BLaER1 (cell line): ENCODE measurements around the gene RNF220.

Experiments used
- H3K27ac ChIP-seq: shearing (Covaris generic); formaldehyde crosslinking; 2 replicates; pipeline ENCODE4 v1.8.1; 2022
- H3K27me3 ChIP-seq: shearing (Covaris generic); formaldehyde crosslinking; 2 replicates; pipeline ENCODE4 v1.8.1; 2022
- H3K36me3 ChIP-seq: shearing (Covaris generic); formaldehyde crosslinking; 2 replicates; pipeline ENCODE4 v1.8.1; 2022
- H3K4me1 ChIP-seq: shearing (Covaris generic); formaldehyde crosslinking; 2 replicates; pipeline ENCODE4 v1.8.1; 2022
- H3K4me2 ChIP-seq: shearing (Covaris generic); formaldehyde crosslinking; 2 replicates; pipeline ENCODE4 v1.8.1; 2022
- H3K4me3 ChIP-seq: shearing (Covaris generic); formaldehyde crosslinking; 2 replicates; pipeline ENCODE4 v1.8.1; 2022
- H3K9ac ChIP-seq: shearing (Covaris generic); formaldehyde crosslinking; 2 replicates; pipeline ENCODE4 v1.8.1; 2022
- H3K9me3 ChIP-seq: shearing (Covaris generic); formaldehyde crosslinking; 2 replicates; pipeline ENCODE4 v1.8.1; 2022
- H4K20me1 ChIP-seq: shearing (Covaris generic); formaldehyde crosslinking; 2 replicates; pipeline ENCODE4 v1.8.1; 2022
- Cebpa-rat ChIP-seq: shearing (Covaris generic); IDR thresholded peaks from 2 replicates; pipeline ENCODE4 v1.8.1; 2022

The RNF220 gene

GRCh38 chr1:44642255-44642654 is 237.2 kb downstream of the RNF220 start:
- no peak for TF ChIP-seq Cebpa-rat
- H3K9me3 ChIP-seq: no peaks in the 10 kb centered on the region
- peaks cover 97% of the 10 kb centered on the region for H4K20me1 ChIP-seq
- no peak overlapping the region for H3K27ac ChIP-seq
- peaks cover 100% of the 10 kb centered on the region for H3K36me3 ChIP-seq
- H3K4me2 ChIP-seq: no peak overlapping the region
- H3K27me3 ChIP-seq: no peaks in the 10 kb centered on the region
- no peaks in the 10 kb centered on the region for H3K4me1 ChIP-seq
- H3K4me3 ChIP-seq: no peak overlapping the region
- no peak overlapping the region for H3K9ac ChIP-seq

DNA sequence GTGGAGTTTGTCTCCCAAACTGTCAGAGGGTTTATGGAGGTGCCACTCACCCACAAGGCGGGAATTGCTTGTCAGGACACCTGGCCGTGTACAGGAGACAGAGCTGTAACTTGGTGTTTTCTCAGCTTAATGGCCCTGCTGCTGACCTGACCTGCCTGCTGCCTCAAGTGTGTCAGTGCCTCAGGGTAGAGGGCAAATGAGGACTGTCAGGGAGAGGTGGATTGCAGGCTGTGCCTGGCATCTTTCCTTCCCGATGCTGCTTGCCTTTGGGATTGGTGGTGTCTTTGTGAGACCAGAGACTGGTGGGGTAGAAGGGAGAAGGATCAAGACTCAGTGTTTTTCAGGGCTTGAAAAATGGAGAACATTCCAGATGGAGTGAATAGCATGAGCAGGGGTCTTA is 237.9 kb downstream of the RNF220 start:
- no peaks in the 10 kb centered on the region for H3K27me3 ChIP-seq
- H3K27ac ChIP-seq: no peak overlapping the region
- H3K4me1 ChIP-seq: no peaks in the 10 kb centered on the region
- TF ChIP-seq Cebpa-rat: no peak
- no peaks in the 10 kb centered on the region for H3K9me3 ChIP-seq
- H3K36me3 ChIP-seq: peaks cover 100% of the 10 kb centered on the region
- no peak overlapping the region for H3K4me2 ChIP-seq
- no peak overlapping the region for H3K4me3 ChIP-seq
- H4K20me1 ChIP-seq: peaks cover 97% of the 10 kb centered on the region
- no peak overlapping the region for H3K9ac ChIP-seq

GRCh38 chr1:44643721-44644334 is 238.8 kb downstream of the RNF220 start:
- H3K4me1 ChIP-seq: no peaks in the 10 kb centered on the region
- no peaks in the 10 kb centered on the region for H3K27me3 ChIP-seq
- H3K27ac ChIP-seq: no peak overlapping the region
- no peak for TF ChIP-seq Cebpa-rat
- H3K36me3 ChIP-seq: peaks cover 100% of the 10 kb centered on the region
- no peak overlapping the region for H3K9ac ChIP-seq
- no peak overlapping the region for H3K4me3 ChIP-seq
- no peak overlapping the region for H3K4me2 ChIP-seq
- H3K9me3 ChIP-seq: no peaks in the 10 kb centered on the region
- peaks cover 97% of the 10 kb centered on the region for H4K20me1 ChIP-seq

DNA sequence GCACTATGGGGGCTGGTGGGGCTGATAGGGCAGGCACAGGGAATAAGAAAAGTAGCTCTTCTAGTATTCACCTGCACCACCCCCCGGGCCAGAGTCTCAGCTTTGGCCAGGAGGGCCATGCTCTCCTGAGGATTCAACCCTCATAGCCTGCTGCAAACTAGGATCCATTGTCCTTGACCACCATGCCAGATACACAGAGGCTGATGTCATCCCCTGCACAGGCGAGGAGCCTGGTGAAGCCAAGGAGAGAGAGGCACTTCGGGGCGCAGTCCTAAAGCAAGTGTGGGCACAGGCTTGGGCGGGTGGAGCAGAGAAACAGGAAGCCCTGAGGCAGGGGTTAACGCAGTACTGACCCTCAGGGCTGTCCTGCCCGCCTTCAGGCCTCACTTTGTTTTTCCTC is 239.8 kb downstream of the RNF220 start:
- Histone ChIP-seq H3K4me3 (no peak overlapping the region), H3K9me3 (no peaks in the 10 kb centered on the region), H3K36me3 (peaks cover 100% of the 10 kb centered on the region), H4K20me1 (peaks cover 96% of the 10 kb centered on the region), H3K27me3 (no peaks in the 10 kb centered on the region), H3K9ac (no peak overlapping the region), H3K4me2 (no peak overlapping the region), H3K27ac (no peak overlapping the region), H3K4me1 (no peaks in the 10 kb centered on the region)
- TF ChIP-seq Cebpa-rat: no peak

DNA sequence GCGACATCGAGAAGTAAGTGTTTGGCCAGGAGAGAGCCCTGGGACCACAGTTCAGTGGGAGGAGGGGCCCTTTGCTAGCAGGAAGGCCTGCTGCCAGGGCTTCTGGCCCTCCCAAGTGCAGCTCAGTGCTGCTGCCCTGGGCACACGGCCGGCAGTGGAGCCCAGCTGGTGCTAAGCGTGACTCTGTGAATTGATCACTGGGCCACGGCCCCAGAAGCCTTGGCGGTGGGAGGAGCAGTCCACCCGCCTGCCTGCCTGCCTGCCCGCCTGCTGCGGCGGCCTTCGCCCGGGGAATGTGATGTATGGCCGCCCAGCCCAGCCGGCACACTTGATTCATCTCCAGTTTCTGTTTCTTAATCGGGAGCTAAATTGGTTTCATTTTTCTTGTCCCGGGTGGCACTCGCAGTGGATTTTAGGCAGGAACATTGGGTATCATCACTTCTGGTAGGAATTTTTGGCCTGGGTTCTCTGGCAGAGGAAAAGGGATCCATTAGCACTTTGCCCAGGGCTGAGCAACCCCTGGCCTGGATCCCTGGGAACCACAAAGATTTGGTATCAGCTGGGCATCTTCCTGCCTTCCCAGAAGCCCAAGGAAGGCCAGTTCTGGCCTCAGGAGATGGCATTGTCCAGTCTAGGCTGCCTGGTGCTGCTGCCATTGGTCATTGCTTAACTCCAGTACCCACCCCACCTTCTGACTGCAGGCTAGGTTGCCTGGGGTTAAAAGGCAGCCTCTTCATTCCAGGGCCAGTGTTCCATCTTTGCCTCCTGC is 240.6 kb downstream of the RNF220 start:
- Histone ChIP-seq H3K4me3 (no peak overlapping the region), H3K9me3 (no peaks in the 10 kb centered on the region), H3K9ac (no peak overlapping the region), H3K4me1 (no peaks in the 10 kb centered on the region), H4K20me1 (peaks cover 88% of the 10 kb centered on the region), H3K4me2 (no peak overlapping the region), H3K27me3 (no peaks in the 10 kb centered on the region), H3K36me3 (peaks cover 100% of the 10 kb centered on the region), H3K27ac (no peak overlapping the region)
- TF ChIP-seq Cebpa-rat: no peak

GRCh38 chr1:44646261-44647110 is 241.4 kb downstream of the RNF220 start:
- Histone ChIP-seq H3K27ac (no peak overlapping the region), H3K27me3 (no peaks in the 10 kb centered on the region), H3K36me3 (peaks cover 99% of the 10 kb centered on the region), H3K9me3 (no peaks in the 10 kb centered on the region), H3K4me1 (no peaks in the 10 kb centered on the region), H3K4me2 (no peak overlapping the region), H3K4me3 (no peak overlapping the region), H4K20me1 (peaks cover 84% of the 10 kb centered on the region), H3K9ac (no peak overlapping the region)
- TF ChIP-seq Cebpa-rat: no peak

DNA sequence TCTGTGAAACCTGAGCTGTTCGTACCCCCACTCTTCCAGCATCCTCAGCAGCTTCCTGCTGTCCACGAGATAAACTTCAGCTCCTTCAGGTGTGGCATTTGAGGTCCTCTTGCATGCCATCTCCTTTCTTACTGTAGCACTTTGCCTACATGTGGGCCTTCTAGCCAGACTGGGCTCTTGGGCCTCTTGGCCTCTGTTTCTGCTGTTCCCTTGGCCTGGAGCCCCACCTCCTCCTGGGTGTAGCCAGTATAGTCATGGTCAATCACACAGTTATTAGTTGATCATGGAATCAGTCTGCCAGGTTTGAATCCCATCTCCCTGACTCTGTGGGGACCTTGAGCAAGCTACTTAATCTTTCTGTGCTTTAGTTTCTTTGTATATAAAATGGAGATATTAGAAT is 242.8 kb downstream of the RNF220 start:
- Histone ChIP-seq H3K4me1 (no peaks in the 10 kb centered on the region), H3K4me3 (no peak overlapping the region), H3K27me3 (no peaks in the 10 kb centered on the region), H3K27ac (no peak overlapping the region), H3K36me3 (peaks cover 96% of the 10 kb centered on the region), H3K9me3 (no peaks in the 10 kb centered on the region), H4K20me1 (peaks cover 81% of the 10 kb centered on the region), H3K9ac (no peak overlapping the region), H3K4me2 (no peak overlapping the region)
- no peak for TF ChIP-seq Cebpa-rat

DNA sequence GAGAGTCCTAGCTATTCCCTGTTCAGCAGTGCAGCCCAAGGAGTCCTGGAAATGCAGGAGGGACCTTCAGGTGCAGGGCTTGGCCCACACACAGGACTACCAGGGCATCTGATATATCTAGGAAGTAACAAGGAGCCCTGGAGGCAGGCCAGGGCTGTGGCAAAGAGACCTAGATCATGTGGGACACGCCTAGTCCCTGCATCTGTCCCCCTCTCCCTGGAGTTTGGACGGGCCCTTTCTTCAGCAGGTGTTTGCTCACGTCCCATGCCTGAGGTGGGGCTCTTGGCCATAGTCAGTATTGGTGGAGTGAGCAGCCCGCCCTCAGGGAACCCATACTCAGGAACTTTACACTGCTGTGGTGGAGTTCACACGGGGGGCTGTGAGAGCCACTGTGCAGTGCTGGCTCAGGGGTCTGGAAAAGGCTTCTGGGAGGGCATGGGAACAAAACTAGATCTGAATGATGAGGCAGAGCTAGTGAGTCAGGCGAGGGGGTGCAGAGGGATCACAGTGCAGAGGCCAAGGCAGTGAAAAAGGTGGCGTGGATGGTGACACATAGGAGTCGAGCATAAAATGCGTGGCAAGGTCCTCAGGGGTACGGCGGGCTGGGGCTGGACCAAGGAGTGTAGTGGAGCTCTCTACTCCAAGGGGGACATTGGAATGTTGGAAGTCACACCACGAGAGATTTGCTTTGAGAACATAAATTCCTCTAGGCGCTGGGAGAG is 243.6 kb downstream of the RNF220 start:
- no peaks in the 10 kb centered on the region for H3K4me1 ChIP-seq
- no peak overlapping the region for H3K4me2 ChIP-seq
- no peak overlapping the region for H3K9ac ChIP-seq
- peaks cover 94% of the 10 kb centered on the region for H3K36me3 ChIP-seq
- no peak overlapping the region for H3K4me3 ChIP-seq
- no peak overlapping the region for H3K27ac ChIP-seq
- H3K27me3 ChIP-seq: no peaks in the 10 kb centered on the region
- TF ChIP-seq Cebpa-rat: no peak
- H3K9me3 ChIP-seq: no peaks in the 10 kb centered on the region
- H4K20me1 ChIP-seq: peaks cover 73% of the 10 kb centered on the region

DNA sequence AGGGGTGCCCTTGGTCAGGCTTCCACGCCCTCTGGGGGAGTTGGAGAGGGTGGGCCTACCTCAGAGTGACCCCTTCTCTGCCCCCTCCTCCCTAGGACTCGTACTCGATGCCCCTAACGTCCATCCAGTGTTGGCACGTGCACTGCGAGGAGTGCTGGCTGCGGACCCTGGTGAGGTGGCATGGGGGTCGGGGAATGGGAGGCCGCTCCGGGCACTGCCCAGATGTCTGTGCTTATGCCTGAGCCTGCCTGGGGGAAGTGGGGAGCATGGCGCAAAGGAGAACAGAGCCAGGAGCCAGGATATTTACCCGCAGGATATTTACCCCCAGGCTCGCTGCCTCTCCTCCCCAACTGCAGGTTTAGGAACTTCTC is 244.7 kb downstream of the RNF220 start:
- H3K36me3 ChIP-seq: peaks cover 90% of the 10 kb centered on the region
- H3K27ac ChIP-seq: no peak overlapping the region
- H4K20me1 ChIP-seq: peaks cover 62% of the 10 kb centered on the region

More for the DNA sequence above, 244.7 kb downstream of the RNF220 start:
- H3K4me3 ChIP-seq: no peak overlapping the region
- no peaks in the 10 kb centered on the region for H3K9me3 ChIP-seq
- no peaks in the 10 kb centered on the region for H3K4me1 ChIP-seq
- no peaks in the 10 kb centered on the region for H3K27me3 ChIP-seq
- no peak overlapping the region for H3K9ac ChIP-seq
- TF ChIP-seq Cebpa-rat: no peak
- no peak overlapping the region for H3K4me2 ChIP-seq
